GM21576 (cell line): ENCODE results near the gene FAM120B.

ENCODE experiments used
- ATAC-seq: cut with Tn5 transposase; IDR thresholded peaks from one replicate; pipeline ENCODE4 v1.9.1; 2021; ENCODE audit warnings: mild to moderate bottlenecking, moderate library complexity; ENCODE audit not compliant: unreplicated experiment

The FAM120B gene

GRCh38 chr6:170439366-170440361 is 133.1 kb downstream of the FAM120B start:
- ATAC-seq, result no peak

DNA sequence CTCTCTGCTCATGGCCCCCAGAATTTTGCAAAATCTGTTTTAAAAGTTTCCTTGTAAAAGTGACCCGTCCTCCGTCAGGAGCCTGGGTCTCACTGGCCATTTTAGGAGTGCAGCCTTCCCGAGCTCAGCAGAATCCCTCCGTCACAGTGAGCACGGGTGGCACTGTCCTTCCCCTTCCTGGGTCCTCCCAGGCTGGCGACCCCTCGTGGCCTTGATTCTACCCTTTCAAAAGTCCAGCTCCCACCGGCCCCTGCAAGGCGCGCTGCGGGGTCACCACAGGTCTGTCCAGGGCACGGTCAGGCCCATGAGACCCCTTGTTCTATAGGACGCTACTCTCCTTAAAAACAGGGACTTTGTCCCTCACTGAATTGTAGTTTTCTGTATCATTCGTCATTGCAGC is 133.9 kb downstream of the FAM120B start:
- ATAC-seq, result no peak

GRCh38 chr6:170441316-170441715 is 134.8 kb downstream of the FAM120B start:
- ATAC-seq, result no peak

DNA sequence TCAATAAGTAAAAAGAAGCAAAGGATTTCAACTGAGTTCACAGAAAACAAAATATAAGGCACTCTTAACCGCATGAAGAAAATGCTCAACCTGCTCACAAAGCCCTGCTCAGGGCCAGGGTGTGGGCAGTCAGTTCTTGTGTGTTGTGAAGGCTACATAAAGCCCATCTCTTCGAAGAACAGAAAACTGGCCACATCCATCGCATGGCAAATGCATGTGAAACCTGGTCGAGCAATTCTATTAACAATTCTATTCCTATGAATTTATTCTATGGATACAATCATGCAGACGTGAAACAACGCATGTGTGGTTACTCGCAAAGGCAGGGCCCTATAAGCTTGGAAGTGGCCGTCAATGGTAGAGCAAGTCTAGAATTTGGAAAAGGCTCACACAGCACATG is 136.0 kb downstream of the FAM120B start:
- ATAC-seq, result no peak

- no peak for ATAC-seq
Observed at GRCh38 chr6:170443151-170443662, 136.6 kb downstream of the FAM120B start.

DNA sequence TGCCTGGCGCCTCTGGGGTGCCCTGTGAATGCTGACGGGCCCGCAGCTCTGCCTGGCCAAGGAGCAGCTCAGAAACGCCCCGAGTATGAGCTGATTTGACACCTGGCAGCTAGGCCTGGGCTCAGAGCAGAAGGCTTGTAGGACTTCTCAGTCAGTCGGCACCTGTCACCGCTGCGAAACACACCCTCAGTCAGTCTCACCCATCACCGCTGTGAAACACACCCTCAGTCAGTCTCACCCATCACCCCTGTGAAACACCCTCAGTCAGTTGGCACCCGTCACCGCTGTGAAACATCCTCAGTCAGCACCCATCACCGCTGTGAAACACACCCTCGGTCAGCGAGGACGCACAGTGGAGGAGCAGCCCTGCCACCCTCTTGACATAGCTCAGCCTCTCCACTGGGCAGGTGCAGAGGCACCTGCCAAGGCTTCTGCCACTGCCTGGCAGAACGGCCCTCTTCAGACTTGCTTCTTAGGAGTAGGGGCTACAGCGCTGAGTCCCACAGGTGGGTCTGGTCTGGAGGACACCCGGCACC is 137.6 kb downstream of the FAM120B start:
- no peak for ATAC-seq

GRCh38 chr6:170444811-170445211 is 138.3 kb downstream of the FAM120B start:
- no peak for ATAC-seq

DNA sequence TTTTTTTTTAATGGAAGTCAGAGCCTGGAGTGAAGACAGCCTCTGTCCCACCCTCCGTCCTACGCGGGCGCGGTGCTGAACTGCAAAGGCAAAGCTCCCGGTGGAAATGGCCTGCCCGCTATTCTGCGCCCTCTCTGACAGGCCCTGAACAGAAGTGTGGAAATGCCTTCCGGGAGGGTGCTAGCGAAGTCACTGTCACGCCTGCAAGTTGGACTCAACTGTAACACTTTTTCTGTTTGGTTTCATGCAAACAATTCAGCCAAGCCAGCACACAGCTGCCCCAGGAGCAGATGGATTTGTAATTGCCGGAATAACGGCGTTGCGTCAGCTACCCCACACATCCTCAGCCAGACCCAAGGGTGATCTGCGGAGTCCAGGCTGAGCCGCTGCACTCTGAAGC is 138.9 kb downstream of the FAM120B start:
- no peak for ATAC-seq

- no peak for ATAC-seq
Observed at GRCh38 chr6:170445971-170446370, 139.4 kb downstream of the FAM120B start.

DNA sequence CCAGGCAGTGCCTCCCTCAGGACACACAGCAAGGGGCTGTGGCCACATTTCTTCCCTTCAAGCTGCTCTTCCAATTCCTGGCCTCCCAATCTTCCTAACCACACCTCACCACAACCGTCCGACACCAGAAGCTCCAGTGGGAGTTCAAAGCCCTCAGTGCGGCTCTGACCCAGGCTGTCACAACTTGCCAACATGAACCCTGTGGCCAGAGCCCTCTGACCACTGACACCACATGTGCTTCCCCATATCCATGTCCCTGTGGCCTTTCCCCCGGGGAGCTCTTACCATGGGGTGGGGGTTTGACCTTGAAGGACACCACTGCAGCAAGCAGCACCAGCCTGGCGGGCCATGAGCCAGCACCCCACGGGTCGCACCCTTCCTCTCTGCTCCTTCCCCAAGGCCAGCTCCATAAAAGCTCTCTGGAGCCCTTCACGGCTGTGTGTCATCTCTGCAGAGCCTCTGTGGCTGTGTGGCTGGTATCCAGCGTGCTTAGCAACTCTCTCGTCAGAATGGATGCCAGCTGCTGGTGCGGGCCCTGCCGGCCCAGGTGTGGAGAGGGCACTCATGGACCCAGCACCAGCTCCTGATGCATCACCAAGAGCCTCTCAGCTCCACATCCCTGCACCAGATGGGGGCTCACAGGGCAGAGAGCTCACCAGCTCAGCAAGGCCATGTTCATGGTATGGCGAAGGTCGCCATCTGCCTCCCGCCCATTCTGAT is 140.4 kb downstream of the FAM120B start:
- ATAC-seq, result no peak

DNA sequence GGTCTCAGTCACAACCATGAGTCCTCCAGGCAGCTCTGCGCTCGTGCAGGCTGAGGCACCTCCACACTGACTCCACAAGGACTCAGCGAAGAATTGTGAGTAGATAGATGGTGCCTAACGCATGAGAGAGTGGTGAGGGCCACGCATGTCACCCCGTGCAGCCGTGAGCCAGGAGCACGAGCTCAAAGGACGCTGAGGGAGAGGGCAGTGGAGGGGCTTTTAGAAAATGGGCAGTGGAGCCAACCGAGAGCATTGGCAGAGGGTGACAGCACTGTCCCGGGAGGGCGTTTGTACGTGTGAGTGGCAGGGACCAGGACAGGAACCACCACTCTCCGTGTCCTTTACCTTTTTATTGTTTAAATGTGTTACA is 141.0 kb downstream of the FAM120B start:
- no peak for ATAC-seq

DNA sequence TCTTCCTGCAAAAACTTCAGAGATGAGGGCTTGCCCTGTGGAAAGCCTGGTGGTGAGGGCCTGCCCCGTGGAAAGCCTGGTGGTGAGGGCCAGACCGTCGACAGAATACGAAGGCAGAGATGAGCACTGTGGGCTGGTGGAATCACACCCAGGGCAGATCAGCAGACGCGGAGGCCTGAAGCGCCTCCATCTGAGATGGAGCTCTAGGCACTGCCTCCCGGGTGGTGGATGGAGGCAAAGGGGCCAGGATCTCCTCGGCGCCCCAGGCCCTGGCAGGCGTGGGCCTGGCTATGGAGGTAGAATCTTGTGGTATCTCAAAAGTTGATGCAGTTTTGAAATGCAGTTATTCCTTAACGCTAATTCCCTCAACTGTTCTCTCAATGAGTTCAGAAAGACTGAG is 141.8 kb downstream of the FAM120B start:
- no peak for ATAC-seq

DNA sequence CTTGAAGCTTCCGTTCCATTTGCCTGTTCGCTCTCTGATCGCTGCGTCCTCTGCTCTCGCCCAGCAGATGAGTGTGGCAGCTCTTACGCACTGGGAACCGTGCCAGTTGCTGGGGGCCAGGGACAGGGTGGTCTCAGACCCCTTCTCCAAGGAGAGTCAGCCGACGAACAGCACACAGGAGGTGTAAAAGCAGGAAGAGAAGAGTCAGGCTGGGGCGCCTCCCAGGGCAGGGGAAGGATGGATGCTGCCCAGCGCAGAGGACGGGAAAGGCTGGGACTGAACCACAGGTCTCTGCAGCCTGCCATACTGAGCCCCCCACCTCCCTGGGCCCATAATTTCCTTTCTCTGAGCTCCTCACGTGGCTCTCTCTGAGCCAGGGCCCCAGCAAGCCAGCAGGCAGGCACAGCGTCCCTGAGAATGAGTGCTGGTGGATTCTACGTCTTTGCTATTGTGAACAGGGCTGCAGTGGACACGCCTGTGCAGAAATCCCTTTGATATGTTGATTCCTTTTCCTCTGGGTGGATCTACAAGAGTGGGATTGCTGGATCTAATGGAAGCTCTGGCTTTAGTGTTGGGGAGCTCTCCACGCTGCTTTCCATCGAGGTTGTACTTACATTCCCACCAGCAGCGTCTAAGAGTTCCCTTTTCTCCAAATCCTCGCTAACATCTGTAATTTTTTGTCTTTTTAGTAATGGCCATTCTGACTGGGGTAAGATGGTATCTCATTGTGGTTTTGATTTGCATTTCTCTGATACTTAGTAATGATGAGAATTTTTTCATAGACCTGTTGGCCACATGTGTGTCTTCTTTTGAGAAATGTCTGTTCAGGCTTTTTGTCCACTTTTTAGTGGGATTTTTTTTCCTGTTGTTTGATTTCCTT is 142.4 kb downstream of the FAM120B start:
- ATAC-seq, result no peak

GRCh38 chr6:170449835-170450753 is 143.5 kb downstream of the FAM120B start:
- ATAC-seq, result no peak

GRCh38 chr6:170450916-170451761 is 144.6 kb downstream of the FAM120B start:
- ATAC-seq, result no peak

DNA sequence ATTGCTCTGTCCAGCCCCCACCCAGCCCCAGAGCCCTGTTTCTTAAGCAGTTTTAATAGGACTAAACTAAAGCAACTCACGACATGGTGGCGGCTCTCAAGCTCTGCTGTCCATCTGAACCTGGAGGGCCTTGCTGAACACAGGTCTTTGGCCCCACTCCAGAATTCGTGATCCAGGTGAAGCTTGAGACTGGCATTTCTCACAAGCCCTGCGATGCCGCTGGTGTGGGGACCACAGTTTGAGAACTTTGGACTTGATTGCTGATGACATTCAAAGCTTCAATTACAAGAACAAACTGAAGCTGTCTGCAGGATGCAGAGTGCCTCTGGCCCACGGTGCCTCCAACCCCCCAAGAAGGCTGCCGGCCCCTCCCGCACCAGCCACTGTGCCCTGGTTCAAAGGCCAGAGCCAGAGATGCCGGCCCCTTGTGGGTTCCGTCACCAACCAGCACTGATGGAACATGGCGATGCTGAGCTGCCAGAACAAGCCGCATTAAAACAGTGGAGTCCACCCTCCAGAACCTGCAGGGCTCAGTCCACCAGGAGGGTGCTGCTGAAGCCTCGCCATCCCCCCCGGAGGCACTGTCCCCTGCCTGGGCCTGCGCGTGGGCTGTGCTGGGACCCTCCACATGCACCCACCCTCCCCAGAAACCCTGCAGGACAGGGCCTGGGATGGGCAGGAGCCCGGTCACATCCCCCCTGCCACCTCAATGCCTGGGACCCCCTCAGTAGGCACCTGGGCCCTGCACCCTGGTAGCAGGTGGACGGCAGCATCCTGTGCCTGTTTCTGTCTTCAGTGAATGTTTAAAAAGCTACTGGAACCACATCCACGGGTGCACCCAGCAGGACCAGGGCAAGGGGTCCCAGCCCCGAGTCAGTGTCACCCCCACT is 145.4 kb downstream of the FAM120B start:
- ATAC-seq, result no peak

- no peak for ATAC-seq
Observed at GRCh38 chr6:170452767-170453545, 146.4 kb downstream of the FAM120B start.
